ENCODE data around the gene WDR19. TPM values are rescaled to one million over a fixed set of nuclear protein-coding genes. Genes with fewer than 3 reads are reported as not detected.

WDR19 gene
- total RNA-seq, 1 donor from 2014 or later, result 86.3 TPM

- H3K79me2 ChIP-seq (ENCODE audit: low read depth), result peaks cover 27% of the 10 kb centered on the region
- no peak for TF ChIP-seq CTCF (IDR thresholded peaks at IDR 0.05)
- no peak for TF ChIP-seq EZH2 (IDR thresholded peaks at IDR 0.05)
- TF ChIP-seq EZH2phosphoT487 (IDR thresholded peaks at IDR 0.05), result no peak
- no peaks in the 10 kb centered on the region for H3K4me1 ChIP-seq
- H3K9me3 ChIP-seq (ENCODE audit: low read depth), result no peaks in the 10 kb centered on the region
- H3K4me1 Mint-ChIP-seq, result no peaks in the 10 kb centered on the region
- H3K27ac Mint-ChIP-seq, result no peak overlapping the region
- H3K4me3 ChIP-seq, result no peak overlapping the region
- H3K36me3 Mint-ChIP-seq, result peaks cover 18% of the 10 kb centered on the region
- H2AFZ ChIP-seq (replicated peaks), result no peak overlapping the region
- no peaks in the 10 kb centered on the region for H3K27me3 Mint-ChIP-seq (ENCODE audit: insufficient read depth, low read depth)
- no peak overlapping the region for H3K4me3 Mint-ChIP-seq
- H3K27ac ChIP-seq, result no peak overlapping the region
- no peak overlapping the region for H3K9ac ChIP-seq
- H3K4me2 ChIP-seq, result no peak overlapping the region
- H3F3A ChIP-seq (ENCODE audit: low read depth), result no peaks in the 10 kb centered on the region
- H4K20me1 ChIP-seq (ENCODE audit: low read depth), result no peaks in the 10 kb centered on the region
- no peak for DNase-seq (ENCODE audit: low spot score)
- no peaks in the 10 kb centered on the region for H3K9me3 Mint-ChIP-seq
- H3K27me3 ChIP-seq, result no peaks in the 10 kb centered on the region
- H3K36me3 ChIP-seq, result peaks cover 15% of the 10 kb centered on the region
Observed at GRCh38 chr4:39326468-39326977, 144.2 kb downstream of the WDR19 start.

DNA sequence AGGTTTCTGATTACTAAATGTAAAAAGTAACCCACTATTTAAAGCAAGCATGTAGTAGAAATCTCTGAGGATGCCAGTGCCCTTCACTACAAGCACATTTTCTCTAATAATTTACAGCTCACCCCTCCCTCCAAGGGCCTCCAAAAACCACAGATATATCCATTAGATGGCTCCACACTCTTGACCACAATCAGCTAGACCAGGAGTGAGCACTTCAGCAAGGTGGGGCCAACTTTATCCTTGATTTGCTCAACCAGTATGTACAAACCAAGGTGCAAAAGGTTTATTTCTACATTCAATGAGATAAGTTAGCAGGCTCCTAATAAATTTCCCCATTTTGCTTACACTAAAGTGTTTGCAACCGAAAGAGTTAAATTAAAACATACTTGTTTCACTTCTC lies 148.0 kb downstream of the WDR19 start:
- H4K20me1 ChIP-seq (ENCODE audit: low read depth), result peaks cover 6% of the 10 kb centered on the region
- Mint-ChIP-seq H3K9me3 (no peaks in the 10 kb centered on the region), H3K4me3 (no peak overlapping the region), H3K36me3 (peaks cover 15% of the 10 kb centered on the region), H3K4me1 (no peaks in the 10 kb centered on the region), H3K27me3 (ENCODE audit: insufficient read depth, low read depth) (no peaks in the 10 kb centered on the region), H3K27ac (no peak overlapping the region)
- no peak overlapping the region for H2AFZ ChIP-seq (replicated peaks)
- H3K36me3 ChIP-seq, result peaks cover 7% of the 10 kb centered on the region
- H3K79me2 ChIP-seq (ENCODE audit: low read depth), result peaks cover 64% of the 10 kb centered on the region
- H3K4me3 ChIP-seq, result no peak overlapping the region
- no peak overlapping the region for H3K27ac ChIP-seq
- TF ChIP-seq EZH2phosphoT487 (IDR thresholded peaks at IDR 0.05), result no peak
- TF ChIP-seq EZH2 (IDR thresholded peaks at IDR 0.05), result no peak
- no peak for TF ChIP-seq CTCF (IDR thresholded peaks at IDR 0.05)
- H3K4me1 ChIP-seq, result no peaks in the 10 kb centered on the region
- no peaks in the 10 kb centered on the region for H3F3A ChIP-seq (ENCODE audit: low read depth)
- no peaks in the 10 kb centered on the region for H3K27me3 ChIP-seq
- no peak for DNase-seq (ENCODE audit: low spot score)
- H3K9ac ChIP-seq, result no peak overlapping the region
- no peaks in the 10 kb centered on the region for H3K9me3 ChIP-seq (ENCODE audit: low read depth)
- H3K4me2 ChIP-seq, result no peak overlapping the region

- H3K9me3 Mint-ChIP-seq, result no peaks in the 10 kb centered on the region
- no peak overlapping the region for H3K27ac ChIP-seq
- TF ChIP-seq EZH2phosphoT487 (IDR thresholded peaks at IDR 0.05) (no peak), EZH2 (IDR thresholded peaks at IDR 0.05) (no peak), CTCF (IDR thresholded peaks at IDR 0.05) (no peak)
- no peak for DNase-seq (ENCODE audit: low spot score)
- no peaks in the 10 kb centered on the region for H3K9me3 ChIP-seq (ENCODE audit: low read depth)
- H2AFZ ChIP-seq (replicated peaks), result no peak overlapping the region
- peaks cover 72% of the 10 kb centered on the region for H3K79me2 ChIP-seq (ENCODE audit: low read depth)
- H3K9ac ChIP-seq, result no peak overlapping the region
- no peaks in the 10 kb centered on the region for H3K4me1 Mint-ChIP-seq
- H3K27me3 Mint-ChIP-seq (ENCODE audit: insufficient read depth, low read depth), result no peaks in the 10 kb centered on the region
- H3K4me3 Mint-ChIP-seq, result no peak overlapping the region
- no peak overlapping the region for H3K4me3 ChIP-seq
- no peaks in the 10 kb centered on the region for H3K4me1 ChIP-seq
- peaks cover 10% of the 10 kb centered on the region for H4K20me1 ChIP-seq (ENCODE audit: low read depth)
- H3K36me3 Mint-ChIP-seq, result peaks cover 12% of the 10 kb centered on the region
- H3K4me2 ChIP-seq, result no peak overlapping the region
- peaks cover 7% of the 10 kb centered on the region for H3K36me3 ChIP-seq
- no peaks in the 10 kb centered on the region for H3F3A ChIP-seq (ENCODE audit: low read depth)
- H3K27ac Mint-ChIP-seq, result no peak overlapping the region
- H3K27me3 ChIP-seq, result no peaks in the 10 kb centered on the region
Observed at GRCh38 chr4:39331191-39331590, 148.9 kb downstream of the WDR19 start.

Small RNA genes within 50 kb of the gene (small RNA-seq; reads per million reads assigned to genes)
- not detected for gene RNU6-32P

Other genes starting within 250 kb of the WDR19 start
- gene TMEM156, start 150.1 kb upstream of the WDR19 start, total RNA-seq (ENCODE audit: low replicate concordance), result not detected in 2 replicates
- gene KLHL5, start 120.3 kb upstream of the WDR19 start, total RNA-seq (ENCODE audit: low replicate concordance), result 45.5 and 65.9 TPM in 2 replicates
- gene RFC1, start 183.8 kb downstream of the WDR19 start, total RNA-seq (ENCODE audit: low replicate concordance), result 67.0 and 123 TPM in 2 replicates
- gene KLB, start 224.4 kb downstream of the WDR19 start, total RNA-seq (ENCODE audit: low replicate concordance), result not detected in 2 replicates

Data from neural progenitor cell (in vitro differentiated cells).